ENCODE measurements around the gene CACTIN. TPM values are rescaled to one million over a fixed set of nuclear protein-coding genes. Genes with fewer than 3 reads are reported as not detected.

The CACTIN gene
- total RNA-seq, 2 experiments from 2014 or later: 25.8 to 25.9 TPM

DNA sequence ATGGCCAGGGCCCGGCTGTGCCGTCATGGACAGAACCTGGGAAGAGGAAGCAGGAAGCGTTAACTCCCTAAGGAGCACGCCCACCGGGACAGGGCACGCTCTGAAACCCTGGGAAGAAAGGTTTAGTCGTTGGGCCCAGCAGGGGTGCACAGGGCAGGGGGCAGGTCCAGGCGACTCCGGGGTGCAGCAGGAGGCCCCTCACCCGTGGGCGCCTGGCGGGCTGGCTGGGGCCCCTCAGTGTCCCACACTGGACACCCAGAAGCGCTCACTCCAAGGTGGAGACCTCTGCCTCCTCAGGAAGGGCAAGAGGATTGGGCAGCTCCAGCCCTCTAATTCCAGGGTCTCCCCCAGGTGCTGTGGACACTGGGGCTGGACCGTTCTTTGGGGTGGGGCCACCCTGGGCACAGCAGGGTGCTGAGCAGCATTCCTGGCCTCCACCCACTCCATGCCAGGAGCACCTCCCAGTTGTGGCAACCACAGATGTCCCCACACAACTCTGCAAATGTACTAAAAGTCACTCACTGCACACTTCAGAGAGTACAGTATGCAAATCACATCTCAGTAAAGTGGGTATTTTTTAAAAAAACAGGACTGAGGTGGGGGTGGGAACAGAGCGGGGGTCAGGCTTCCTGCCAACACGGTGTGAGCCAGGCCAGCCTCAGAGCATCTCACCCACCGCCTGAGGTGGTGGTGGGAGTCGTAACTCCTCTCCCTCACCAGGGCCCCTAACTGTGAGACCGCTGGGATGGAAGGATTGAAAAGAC is 38.5 kb upstream of the CACTIN start:
- CTCF ChIA-PET: no interaction called here
- ATAC-seq (ENCODE audit: poor library complexity): no peak
- Histone ChIP-seq H3K4me1 (ENCODE audit: insufficient read depth, low read length) (peaks cover 8% of the 10 kb centered on the region), H3K4me3 (ENCODE audit: low read length) (no peak overlapping the region), H3K27ac (ENCODE audit: low read depth in 1 of 2, low read length in 2 of 2) (no peak overlapping the region), H3K36me3 (ENCODE audit: insufficient read depth, low read length) (peaks cover 26% of the 10 kb centered on the region), H3K27me3 (ENCODE audit: control insufficient read depth in 1 of 2, insufficient read depth in 2 of 2, low read length in 2 of 2) (no peaks in the 10 kb centered on the region), H3K9me3 (ENCODE audit: control insufficient read depth in 1 of 2, insufficient read depth in 1 of 2, low read length in 2 of 2) (peaks cover 0 to 11% of the 10 kb centered on the region in 2 experiments)
- H3K27me3 Mint-ChIP-seq: no peaks in the 10 kb centered on the region
- POLR2A ChIA-PET: no interaction called here
- intact Hi-C loops (cut with DNase I, micrococcal nuclease): loop anchor here (2.0 to 10.0 kb wide), 5 partner anchors 42 to 540 kb away; no protein-coding TSS in a partner anchor
- peaks cover 19% of the 10 kb centered on the region for H3K36me3 Mint-ChIP-seq (ENCODE audit: low read depth)
- H3K4me1 Mint-ChIP-seq (ENCODE audit: low read depth): no peaks in the 10 kb centered on the region
- DNase-seq: no peak
- H3K4me3 Mint-ChIP-seq: no peak overlapping the region
- TF ChIP-seq, protein P1, sequence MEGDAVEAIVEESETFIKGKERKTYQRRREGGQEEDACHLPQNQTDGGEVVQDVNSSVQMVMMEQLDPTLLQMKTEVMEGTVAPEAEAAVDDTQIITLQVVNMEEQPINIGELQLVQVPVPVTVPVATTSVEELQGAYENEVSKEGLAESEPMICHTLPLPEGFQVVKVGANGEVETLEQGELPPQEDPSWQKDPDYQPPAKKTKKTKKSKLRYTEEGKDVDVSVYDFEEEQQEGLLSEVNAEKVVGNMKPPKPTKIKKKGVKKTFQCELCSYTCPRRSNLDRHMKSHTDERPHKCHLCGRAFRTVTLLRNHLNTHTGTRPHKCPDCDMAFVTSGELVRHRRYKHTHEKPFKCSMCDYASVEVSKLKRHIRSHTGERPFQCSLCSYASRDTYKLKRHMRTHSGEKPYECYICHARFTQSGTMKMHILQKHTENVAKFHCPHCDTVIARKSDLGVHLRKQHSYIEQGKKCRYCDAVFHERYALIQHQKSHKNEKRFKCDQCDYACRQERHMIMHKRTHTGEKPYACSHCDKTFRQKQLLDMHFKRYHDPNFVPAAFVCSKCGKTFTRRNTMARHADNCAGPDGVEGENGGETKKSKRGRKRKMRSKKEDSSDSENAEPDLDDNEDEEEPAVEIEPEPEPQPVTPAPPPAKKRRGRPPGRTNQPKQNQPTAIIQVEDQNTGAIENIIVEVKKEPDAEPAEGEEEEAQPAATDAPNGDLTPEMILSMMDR (IDR thresholded peaks at IDR 0.05): no peak
- H3K9me3 Mint-ChIP-seq: no peaks in the 10 kb centered on the region
- no peak overlapping the region for H3K27ac Mint-ChIP-seq

- H3K27ac Mint-ChIP-seq: no peak overlapping the region
- POLR2A ChIA-PET: no interaction called here
These were observed 37.2 kb upstream of the CACTIN start for GRCh38 chr19:3663838-3664237.

DNA sequence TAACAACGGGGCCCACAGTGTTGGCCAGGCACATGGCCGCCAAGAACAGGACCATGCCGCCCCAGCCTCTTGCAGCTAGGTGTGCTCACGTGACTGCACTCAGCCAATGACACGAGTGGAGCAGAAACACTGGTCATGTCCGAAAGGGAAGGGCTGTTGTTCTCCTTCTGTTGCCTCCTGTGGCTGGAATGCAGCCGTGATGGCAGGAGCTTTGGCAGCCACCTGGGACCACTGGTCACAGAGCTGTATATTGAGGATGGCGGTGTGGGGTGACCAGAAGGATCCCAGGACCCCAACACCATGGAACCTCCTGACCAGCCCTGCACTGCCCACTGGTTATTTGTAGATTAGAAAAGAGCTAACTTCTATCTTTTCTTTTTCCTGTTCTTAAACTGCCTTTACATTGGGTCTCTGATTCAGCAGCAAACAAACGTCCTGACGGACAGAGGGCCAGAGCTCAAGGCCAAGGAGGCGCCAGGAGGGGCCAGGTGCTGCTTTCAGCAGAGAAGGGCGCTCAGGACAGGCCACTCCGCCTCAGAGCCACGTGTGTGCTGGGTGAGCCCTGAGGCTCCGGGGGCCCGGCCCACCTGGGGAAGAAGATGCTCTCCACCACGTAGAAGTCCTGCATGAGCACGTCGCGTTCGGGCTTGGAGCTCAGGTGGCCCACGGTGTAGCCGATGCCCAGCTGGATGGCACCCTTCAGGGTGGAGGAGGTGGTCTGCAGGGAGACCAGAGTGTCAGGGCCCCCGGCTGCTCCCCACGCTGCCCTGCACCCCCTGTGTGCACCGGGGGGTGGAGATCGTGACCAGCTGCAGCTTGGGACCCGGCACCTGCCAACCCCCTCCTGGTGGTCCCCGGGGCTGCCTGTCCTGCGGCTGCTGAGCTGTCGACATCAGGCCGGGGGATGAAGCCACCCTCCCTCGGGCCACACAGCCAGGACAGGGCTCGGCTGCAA is 35.0 kb upstream of the CACTIN start:
- H3K27me3 Mint-ChIP-seq: no peaks in the 10 kb centered on the region
- Histone ChIP-seq H3K27me3 (ENCODE audit: control insufficient read depth in 1 of 2, insufficient read depth in 2 of 2, low read length in 2 of 2) (no peaks in the 10 kb centered on the region), H3K36me3 (ENCODE audit: insufficient read depth, low read length) (peaks cover 50% of the 10 kb centered on the region), H3K27ac (ENCODE audit: low read depth in 1 of 2, low read length in 2 of 2) (no peak overlapping the region), H3K4me1 (ENCODE audit: insufficient read depth, low read length) (peaks cover 8% of the 10 kb centered on the region), H3K4me3 (ENCODE audit: low read length) (no peak overlapping the region), H3K9me3 (ENCODE audit: control insufficient read depth in 1 of 2, insufficient read depth in 1 of 2, low read length in 2 of 2) (peaks cover 0 to 20% of the 10 kb centered on the region in 2 experiments)
- ATAC-seq (ENCODE audit: poor library complexity) (no peak), DNase-seq (no peak)
- ChIA-PET CTCF (interaction anchor here (0.7 kb wide), 1 partner anchor 58 kb away, joined by 3 read pairs; no protein-coding TSS in a partner anchor), POLR2A (interaction anchor here (0.5 to 1.3 kb wide), 2 partner anchors 27 to 151 kb away, joined by 3 read pairs; no protein-coding TSS in a partner anchor)
- intact Hi-C loops (cut with DNase I, micrococcal nuclease): loop anchor here in 1 of 2 experiments (10.0 kb wide), 2 partner anchors 183 to 543 kb away; no protein-coding TSS in a partner anchor
- H3K27ac Mint-ChIP-seq: no peak overlapping the region
- no peak overlapping the region for H3K4me3 Mint-ChIP-seq
- H3K36me3 Mint-ChIP-seq (ENCODE audit: low read depth): peaks cover 36% of the 10 kb centered on the region
- H3K4me1 Mint-ChIP-seq (ENCODE audit: low read depth): no peaks in the 10 kb centered on the region
- no peaks in the 10 kb centered on the region for H3K9me3 Mint-ChIP-seq
- TF ChIP-seq, protein P1 (IDR thresholded peaks at IDR 0.05): no peak

More at GRCh38 chr19:3663838-3664237, 37.2 kb upstream of the CACTIN start:
- intact Hi-C loops (cut with DNase I, micrococcal nuclease): loop anchor here in 1 of 2 experiments (2.0 to 10.0 kb wide), 3 partner anchors 43 to 541 kb away; no protein-coding TSS in a partner anchor
- H3K4me3 Mint-ChIP-seq: no peak overlapping the region
- CTCF ChIA-PET: no interaction called here
- no peaks in the 10 kb centered on the region for H3K27me3 Mint-ChIP-seq
- H3K27ac ChIP-seq (ENCODE audit: low read depth in 1 of 2, low read length in 2 of 2): no peak overlapping the region
- H3K4me3 ChIP-seq (ENCODE audit: low read length): no peak overlapping the region
- peaks cover 0 to 11% of the 10 kb centered on the region in 2 experiments for H3K9me3 ChIP-seq (ENCODE audit: control insufficient read depth in 1 of 2, insufficient read depth in 1 of 2, low read length in 2 of 2)
- peaks cover 33% of the 10 kb centered on the region for H3K36me3 ChIP-seq (ENCODE audit: insufficient read depth, low read length)
- no peaks in the 10 kb centered on the region for H3K27me3 ChIP-seq (ENCODE audit: control insufficient read depth in 1 of 2, insufficient read depth in 2 of 2, low read length in 2 of 2)
- DNase-seq (no peak), ATAC-seq (ENCODE audit: poor library complexity) (no peak)
- H3K4me1 ChIP-seq (ENCODE audit: insufficient read depth, low read length): peaks cover 8% of the 10 kb centered on the region
- H3K36me3 Mint-ChIP-seq (ENCODE audit: low read depth): peaks cover 22% of the 10 kb centered on the region
- H3K4me1 Mint-ChIP-seq (ENCODE audit: low read depth): no peaks in the 10 kb centered on the region
- H3K9me3 Mint-ChIP-seq: no peaks in the 10 kb centered on the region
- TF ChIP-seq, protein P1 (IDR thresholded peaks at IDR 0.05): no peak
